BJ (cell line): Measurements from ENCODE around the gene CDH7. TPM values are rescaled to one million over a fixed set of nuclear protein-coding genes. Genes with fewer than 3 reads are reported as not detected.

Experiments used
- CTCF ChIA-PET: fragments of 350-600 bp; formaldehyde crosslinking; extraction: SDS; loops from one replicate; lab custom pipeline; 2021; ENCODE audit warnings: antibody characterized with exemption, inconsistent platforms; lab: Yijun Ruan, JAX
- POLR2A ChIA-PET: fragments of 300-600 bp; sonication (Branson Sonifier 250); formaldehyde crosslinking; extraction: SDS; loops from one replicate; lab custom pipeline; 2021; ENCODE audit warnings: antibody characterized with exemption; lab: Charles Lee
- DNase-seq: peaks from one replicate; pipeline ENCODE4 v3.0.0-alpha.2; 2011; ENCODE audit warnings: low read depth
- H3K27me3 ChIP-seq: 2 replicates; pipeline ENCODE4 v1.6.0; 2011; ENCODE audit warnings: low read length; ENCODE audit not compliant: control insufficient read depth, insufficient read depth
- H3K36me3 ChIP-seq: 2 replicates; pipeline ENCODE4 v1.5.1; 2011; ENCODE audit warnings: low read length; ENCODE audit not compliant: control insufficient read depth, insufficient read depth
- H3K4me3 ChIP-seq: 2 replicates; pipeline ENCODE4 v1.5.1; 2011; ENCODE audit warnings: low read depth, mild to moderate bottlenecking, control low read depth, low read length
- CTCF ChIP-seq: IDR thresholded peaks from 2 replicates; pipeline ENCODE4 v1.5.1; 2011; ENCODE audit warnings: low read depth, mild to moderate bottlenecking, control low read depth, inconsistent platforms, low read length, moderate library complexity; ENCODE audit not compliant: insufficient read depth
- polyA plus RNA-seq: library from polyadenylated mRNA; depleted of rRNA; stranded (reverse); fragments of >200 nt; gene quantifications from 2 replicates; pipeline ENCODE4 v1.2.3, GENCODE V29; 2011

CDH7 gene
- polyA plus RNA-seq, 1 experiment, result not detected

DNA sequence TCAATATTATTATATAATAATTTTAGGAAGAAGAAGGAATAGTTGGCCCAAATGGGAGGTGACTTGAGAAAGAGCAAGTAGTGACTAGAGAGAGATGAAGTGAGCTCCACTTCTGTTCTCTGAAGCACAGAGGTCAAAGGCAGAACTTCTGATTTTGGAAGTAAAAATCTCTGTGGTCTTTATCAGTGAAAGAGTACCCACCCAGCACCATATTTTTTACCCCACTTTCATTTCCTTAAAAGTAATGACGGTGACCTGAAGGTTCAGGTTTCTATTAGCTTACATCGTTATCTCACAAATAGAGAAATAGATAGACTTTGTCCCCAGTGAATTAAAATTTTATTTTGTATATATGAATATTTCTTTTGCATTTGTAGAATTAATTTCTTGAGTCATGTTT lies 95.3 kb downstream of the CDH7 start:
- no peak for DNase-seq
- Histone ChIP-seq H3K36me3 (no peaks in the 10 kb centered on the region), H3K27me3 (no peaks in the 10 kb centered on the region), H3K4me3 (no peak overlapping the region)
- ChIA-PET POLR2A (no interaction called here), CTCF (no interaction called here)
- TF ChIP-seq CTCF, result no peak

- no peak for DNase-seq
- Histone ChIP-seq H3K36me3 (no peaks in the 10 kb centered on the region), H3K4me3 (no peak overlapping the region), H3K27me3 (no peaks in the 10 kb centered on the region)
- no peak for TF ChIP-seq CTCF
- ChIA-PET POLR2A (no interaction called here), CTCF (no interaction called here)
These were observed 101.5 kb downstream of the CDH7 start for GRCh38 chr18:65852273-65852672.

DNA sequence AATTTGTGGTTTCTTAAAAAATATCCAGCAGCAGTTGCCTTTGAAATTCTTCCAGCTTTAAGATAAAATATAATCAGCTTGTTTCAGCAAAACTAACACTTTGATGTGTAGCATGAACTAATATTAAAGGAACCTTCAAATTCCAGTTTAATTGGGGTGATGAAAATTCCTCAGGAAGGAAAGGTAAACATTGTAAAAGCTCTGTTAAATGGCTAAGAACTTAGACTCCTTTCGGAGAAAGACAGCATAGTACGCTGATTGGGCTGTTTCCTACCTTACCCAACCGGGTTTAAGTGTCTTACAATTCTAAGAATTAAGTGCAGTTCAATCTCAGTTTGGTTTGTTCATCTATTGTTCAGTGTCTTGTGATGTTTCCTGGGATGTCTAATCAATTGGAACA lies 108.3 kb downstream of the CDH7 start:
- Histone ChIP-seq H3K4me3 (no peak overlapping the region), H3K36me3 (no peaks in the 10 kb centered on the region), H3K27me3 (no peaks in the 10 kb centered on the region)
- DNase-seq, result no peak
- CTCF ChIA-PET, result no interaction called here
- TF ChIP-seq CTCF, result no peak
- POLR2A ChIA-PET, result no interaction called here

DNA sequence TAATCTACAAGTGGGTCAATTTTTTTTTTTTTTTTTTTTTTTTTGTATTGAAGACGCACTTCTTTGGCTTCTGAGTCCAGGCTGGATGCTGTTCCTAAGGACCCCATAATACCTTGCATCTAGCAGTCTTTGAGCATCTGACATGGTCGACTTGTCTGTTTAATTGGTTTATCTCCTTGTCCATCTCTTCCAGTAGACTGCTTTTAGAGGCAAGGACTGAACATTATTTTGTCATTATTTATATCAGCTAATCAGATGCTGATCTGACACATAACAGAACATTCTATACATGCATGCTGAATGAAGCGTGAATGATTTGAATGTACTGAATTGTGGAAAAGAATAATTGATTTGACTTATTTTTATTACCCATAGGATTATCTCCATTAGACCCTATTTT lies 118.7 kb downstream of the CDH7 start:
- ChIA-PET POLR2A (no interaction called here), CTCF (no interaction called here)
- H3K4me3 ChIP-seq, result no peak overlapping the region
- no peaks in the 10 kb centered on the region for H3K27me3 ChIP-seq
- no peaks in the 10 kb centered on the region for H3K36me3 ChIP-seq
- no peak for DNase-seq
- no peak for TF ChIP-seq CTCF

DNA sequence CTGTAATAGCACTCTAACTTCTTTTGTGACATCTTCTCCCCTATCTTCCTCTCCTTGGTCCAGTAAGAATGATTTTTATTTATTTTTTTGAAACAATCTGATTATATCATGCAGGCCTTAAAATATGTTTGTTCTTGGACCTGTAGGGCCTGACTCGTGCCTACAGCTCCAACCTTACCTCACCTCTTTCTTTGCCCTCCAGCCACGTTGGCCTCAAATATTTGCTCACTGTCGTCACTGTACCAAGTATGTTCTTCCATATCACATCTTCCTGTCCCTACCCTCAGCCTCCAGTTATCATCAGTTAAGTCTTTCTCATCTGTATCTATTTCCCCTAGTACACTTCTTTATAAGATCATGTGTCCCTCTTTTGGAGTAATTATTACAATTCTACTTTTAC lies 125.5 kb downstream of the CDH7 start:
- DNase-seq, result no peak
- H3K27me3 ChIP-seq, result no peaks in the 10 kb centered on the region
- H3K4me3 ChIP-seq, result no peak overlapping the region
- no peaks in the 10 kb centered on the region for H3K36me3 ChIP-seq
- no peak for TF ChIP-seq CTCF
- POLR2A ChIA-PET, result no interaction called here
- CTCF ChIA-PET, result no interaction called here
